HEK293 (cell line): ENCODE results near the gene CACNA1C.

Experiments
- CTCF ChIA-PET: fragments of 350-600 bp; formaldehyde crosslinking; extraction: SDS; loops from one replicate; lab custom pipeline; 2021; ENCODE audit warnings: antibody characterized with exemption; lab: Yijun Ruan, JAX
- POLR2A ChIA-PET: fragments of 300-600 bp; formaldehyde crosslinking; extraction: SDS; loops from one replicate; lab custom pipeline; 2020; ENCODE audit warnings: antibody characterized with exemption, inconsistent platforms; lab: Yijun Ruan, JAX
- H3K27ac ChIP-seq: fragments of 200-500 bp; sonication (Bioruptor generic); 2 replicates; pipeline ENCODE4 v1.5.1; 2014; ENCODE audit warnings: low read depth, low read length, control low read depth, inconsistent platforms; ENCODE audit errors: extremely low read depth
- H3K36me3 ChIP-seq, 2 experiments: fragments of 200-500 bp in 1 of 2; sonication (Bioruptor generic) in 1 of 2; 1 replicate in 1 of 2; 2 replicates in 1 of 2; pipeline ENCODE4 v1.5.1; 2014 to 2017; ENCODE audit warnings: inconsistent platforms in 2 of 2, low read length in 2 of 2; ENCODE audit not compliant: control insufficient read depth in 2 of 2, insufficient read depth in 1 of 2
- H3K4me1 ChIP-seq: fragments of 200-500 bp; sonication (Bioruptor generic); 2 replicates; pipeline ENCODE4 v1.5.1; 2014; ENCODE audit warnings: mild to moderate bottlenecking, low read length, inconsistent platforms; ENCODE audit not compliant: control insufficient read depth, insufficient read depth
- H3K4me3 ChIP-seq: 2 replicates; pipeline ENCODE4 v1.5.1; 2011; ENCODE audit warnings: low read depth, mild to moderate bottlenecking, control low read depth, low read length, moderate library complexity
- H3K9me3 ChIP-seq: fragments of 200-500 bp; sonication (Bioruptor generic); 2 replicates; pipeline ENCODE4 v1.5.1; 2014; ENCODE audit warnings: low read depth, low read length, inconsistent platforms; ENCODE audit not compliant: control insufficient read depth, insufficient read depth
- GLI4 ChIP-seq: fragments of 450-650 bp; formaldehyde crosslinking; IDR thresholded peaks from 2 replicates; pipeline ENCODE4 v1.5.1; 2016; ENCODE audit warnings: missing biosample characterization, missing genetic modification characterization
- INSM2 ChIP-seq: fragments of 450-650 bp; formaldehyde crosslinking; IDR thresholded peaks from 2 replicates; pipeline ENCODE4 v1.5.1; 2016; ENCODE audit warnings: missing biosample characterization, missing genetic modification characterization
- KLF1 ChIP-seq: fragments of 450-650 bp; formaldehyde crosslinking; IDR thresholded peaks from 2 replicates; pipeline ENCODE4 v1.5.1; 2016; ENCODE audit warnings: missing biosample characterization, missing genetic modification characterization
- KLF16 ChIP-seq: fragments of 450-650 bp; formaldehyde crosslinking; IDR thresholded peaks from 2 replicates; pipeline ENCODE4 v1.5.1; 2017; ENCODE audit warnings: missing biosample characterization, missing genetic modification characterization
- KLF8 ChIP-seq: fragments of 450-650 bp; formaldehyde crosslinking; IDR thresholded peaks from 2 replicates; pipeline ENCODE4 v1.5.1; 2016; ENCODE audit warnings: missing biosample characterization, missing genetic modification characterization
- MEIS1 ChIP-seq: sonication (generic); formaldehyde crosslinking; IDR thresholded peaks from 2 replicates; pipeline ENCODE4 v1.8.1; 2022; ENCODE audit warnings: missing genetic modification reagents, mild to moderate bottlenecking, borderline replicate concordance
- MZF1 ChIP-seq: fragments of 450-650 bp; formaldehyde crosslinking; IDR thresholded peaks from 2 replicates; pipeline ENCODE4 v1.5.1; 2017; ENCODE audit warnings: missing biosample characterization, missing genetic modification characterization, borderline replicate concordance
- RBAK ChIP-seq: fragments of 450-650 bp; formaldehyde crosslinking; IDR thresholded peaks from 2 replicates; pipeline ENCODE4 v1.5.1; 2016; ENCODE audit warnings: missing biosample characterization, missing genetic modification characterization
- TCF7L2 ChIP-seq: IDR thresholded peaks from 2 replicates; pipeline ENCODE4 v1.6.1; 2011; ENCODE audit warnings: low read depth, mild to moderate bottlenecking, inconsistent platforms, low read length, moderate library complexity, borderline replicate concordance
- YY1 ChIP-seq: fragments of 450-650 bp; formaldehyde crosslinking; IDR thresholded peaks from 2 replicates; pipeline ENCODE4 v1.5.1; 2018; ENCODE audit warnings: missing biosample characterization, missing genetic modification characterization
- YY2 ChIP-seq: fragments of 450-650 bp; formaldehyde crosslinking; IDR thresholded peaks from 2 replicates; pipeline ENCODE4 v1.5.1; 2016; ENCODE audit warnings: missing biosample characterization, missing genetic modification characterization
- ZFP37 ChIP-seq: fragments of 450-650 bp; formaldehyde crosslinking; IDR thresholded peaks from 2 replicates; pipeline ENCODE4 v1.5.1; 2016; ENCODE audit warnings: missing biosample characterization, missing genetic modification characterization
- ZFP69B ChIP-seq: fragments of 450-650 bp; formaldehyde crosslinking; IDR thresholded peaks from 2 replicates; pipeline ENCODE4 v1.5.1; 2016; ENCODE audit warnings: missing biosample characterization, missing genetic modification characterization
- ZNF391 ChIP-seq: fragments of 450-650 bp; formaldehyde crosslinking; IDR thresholded peaks from 2 replicates; pipeline ENCODE4 v1.5.1; 2016; ENCODE audit warnings: low read depth, missing biosample characterization, missing genetic modification characterization, borderline replicate concordance
- ZNF394 ChIP-seq: fragments of 450-650 bp; formaldehyde crosslinking; IDR thresholded peaks from 2 replicates; pipeline ENCODE4 v1.5.1; 2016; ENCODE audit warnings: missing biosample characterization, missing genetic modification characterization, mild to moderate bottlenecking, moderate library complexity, borderline replicate concordance
- ZNF501 ChIP-seq: fragments of 450-650 bp; formaldehyde crosslinking; IDR thresholded peaks from 2 replicates; pipeline ENCODE4 v1.5.1; 2016; ENCODE audit warnings: missing biosample characterization, missing genetic modification characterization
- ZNF623 ChIP-seq: fragments of 450-650 bp; formaldehyde crosslinking; IDR thresholded peaks from 2 replicates; pipeline ENCODE4 v1.5.1; 2016; ENCODE audit warnings: missing biosample characterization, missing genetic modification characterization
- ZNF670 ChIP-seq: fragments of 450-650 bp; formaldehyde crosslinking; IDR thresholded peaks from 2 replicates; pipeline ENCODE4 v1.5.1; 2016; ENCODE audit warnings: missing biosample characterization, missing genetic modification characterization, low read depth
- ZNF776 ChIP-seq: fragments of 450-650 bp; formaldehyde crosslinking; IDR thresholded peaks from 2 replicates; pipeline ENCODE4 v1.5.0; 2017; ENCODE audit warnings: missing biosample characterization, missing genetic modification characterization, borderline replicate concordance
- ZNF777 ChIP-seq: fragments of 450-650 bp; formaldehyde crosslinking; IDR thresholded peaks from 2 replicates; pipeline ENCODE4 v1.5.1; 2017; ENCODE audit warnings: missing biosample characterization, missing genetic modification characterization, borderline replicate concordance
- ZNF791 ChIP-seq: fragments of 450-650 bp; formaldehyde crosslinking; IDR thresholded peaks from 2 replicates; pipeline ENCODE4 v1.5.1; 2016; ENCODE audit warnings: missing biosample characterization, missing genetic modification characterization
- ZSCAN16 ChIP-seq: fragments of 450-650 bp; formaldehyde crosslinking; IDR thresholded peaks from 2 replicates; pipeline ENCODE4 v1.5.1; 2016; ENCODE audit warnings: missing biosample characterization, missing genetic modification characterization
- ZSCAN30 ChIP-seq: fragments of 450-650 bp; IDR thresholded peaks from 2 replicates; pipeline ENCODE4 v1.5.1; 2018; ENCODE audit warnings: missing biosample characterization, mild to moderate bottlenecking, missing genetic modification characterization, moderate library complexity
- TF ChIP-seq, protein P1 (sequence below): fragments of 450-650 bp; IDR thresholded peaks from 2 replicates; pipeline ENCODE4 v1.5.1; 2018; ENCODE audit warnings: missing biosample characterization, missing genetic modification characterization
- TF ChIP-seq, protein P2 (sequence below): fragments of 450-650 bp; formaldehyde crosslinking; IDR thresholded peaks from 2 replicates; pipeline ENCODE4 v1.5.1; 2016; ENCODE audit warnings: missing biosample characterization, missing genetic modification characterization

CACNA1C gene

DNA sequence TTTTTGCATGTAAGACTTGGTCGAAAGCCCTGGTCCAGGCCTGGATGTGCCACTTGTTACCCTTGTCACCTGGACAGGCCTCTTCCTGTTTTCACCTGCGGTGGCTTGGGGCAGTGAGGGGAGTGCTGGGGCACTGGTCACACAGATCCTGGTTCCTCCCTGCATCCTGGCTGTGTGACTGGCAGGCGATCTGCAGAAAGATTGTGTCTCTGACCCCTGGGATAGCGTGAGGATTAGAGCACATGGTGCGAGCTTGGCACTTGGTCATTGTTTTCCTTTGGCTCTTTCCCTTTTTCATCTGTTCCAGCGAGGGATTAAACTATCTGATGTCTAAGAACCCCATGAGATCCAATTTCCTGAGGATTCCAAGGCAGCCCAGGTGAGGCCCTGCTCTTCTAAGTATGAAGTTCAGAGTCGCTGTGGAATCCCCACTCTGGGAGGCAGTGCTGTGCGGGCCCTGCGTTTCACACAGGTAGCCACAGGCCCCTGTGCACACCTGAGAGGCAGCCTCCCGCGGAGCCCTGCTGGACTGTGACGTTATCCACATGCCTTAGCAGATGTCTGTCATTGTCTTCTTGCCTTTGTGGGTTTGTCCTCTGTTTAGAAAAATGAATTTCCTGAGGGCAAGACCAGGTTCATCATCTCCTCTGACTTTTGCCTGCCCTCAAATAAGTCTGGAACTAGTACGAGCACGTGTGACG lies 288.4 kb downstream of the CACNA1C start (continued):
- TF ChIP-seq, protein P1, sequence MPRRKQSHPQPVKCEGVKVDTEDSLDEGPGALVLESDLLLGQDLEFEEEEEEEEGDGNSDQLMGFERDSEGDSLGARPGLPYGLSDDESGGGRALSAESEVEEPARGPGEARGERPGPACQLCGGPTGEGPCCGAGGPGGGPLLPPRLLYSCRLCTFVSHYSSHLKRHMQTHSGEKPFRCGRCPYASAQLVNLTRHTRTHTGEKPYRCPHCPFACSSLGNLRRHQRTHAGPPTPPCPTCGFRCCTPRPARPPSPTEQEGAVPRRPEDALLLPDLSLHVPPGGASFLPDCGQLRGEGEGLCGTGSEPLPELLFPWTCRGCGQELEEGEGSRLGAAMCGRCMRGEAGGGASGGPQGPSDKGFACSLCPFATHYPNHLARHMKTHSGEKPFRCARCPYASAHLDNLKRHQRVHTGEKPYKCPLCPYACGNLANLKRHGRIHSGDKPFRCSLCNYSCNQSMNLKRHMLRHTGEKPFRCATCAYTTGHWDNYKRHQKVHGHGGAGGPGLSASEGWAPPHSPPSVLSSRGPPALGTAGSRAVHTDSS (tag by site-specific recombination), result no peak
- no peak for TF ChIP-seq INSM2 (tag by site-specific recombination)
- no peak for TF ChIP-seq ZNF791 (tag by site-specific recombination)

DNA sequence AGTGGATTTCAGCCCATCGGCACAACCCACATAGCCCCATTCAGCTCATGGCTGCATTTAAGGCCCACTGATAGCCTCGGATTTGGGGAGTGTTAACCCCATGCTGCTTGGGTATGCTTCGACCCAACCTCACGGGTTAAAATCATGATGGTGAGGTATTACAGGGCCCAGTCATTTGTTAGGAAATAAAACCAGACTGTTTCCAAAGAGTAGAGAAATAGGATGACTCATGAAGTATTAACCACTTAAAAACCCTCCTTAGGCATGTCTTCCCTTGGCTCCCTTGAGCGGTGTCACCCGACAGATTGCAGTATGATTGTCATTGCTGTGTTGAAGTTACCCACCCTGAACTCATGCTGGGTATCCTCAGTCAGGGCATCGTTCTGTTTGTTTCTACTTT lies 289.1 kb downstream of the CACNA1C start:
- TF ChIP-seq ZNF501 (tag by site-specific recombination) (no peak), ZNF670 (tag by site-specific recombination) (no peak), GLI4 (tag by site-specific recombination) (no peak), ZNF394 (tag by site-specific recombination) (no peak), ZNF623 (tag by site-specific recombination) (no peak), ZFP37 (tag by site-specific recombination) (no peak), KLF1 (tag by site-specific recombination) (no peak)
- TF ChIP-seq, all 188 proteins: peak for 0
- no peaks in the 10 kb centered on the region for H3K9me3 ChIP-seq
- H3K4me3 ChIP-seq, result no peak overlapping the region
- no peak overlapping the region for H3K27ac ChIP-seq
- H3K4me1 ChIP-seq, result no peaks in the 10 kb centered on the region
- ChIA-PET CTCF (no interaction called here), POLR2A (no interaction called here)
- H3K36me3 ChIP-seq, result no peaks in the 10 kb centered on the region

DNA sequence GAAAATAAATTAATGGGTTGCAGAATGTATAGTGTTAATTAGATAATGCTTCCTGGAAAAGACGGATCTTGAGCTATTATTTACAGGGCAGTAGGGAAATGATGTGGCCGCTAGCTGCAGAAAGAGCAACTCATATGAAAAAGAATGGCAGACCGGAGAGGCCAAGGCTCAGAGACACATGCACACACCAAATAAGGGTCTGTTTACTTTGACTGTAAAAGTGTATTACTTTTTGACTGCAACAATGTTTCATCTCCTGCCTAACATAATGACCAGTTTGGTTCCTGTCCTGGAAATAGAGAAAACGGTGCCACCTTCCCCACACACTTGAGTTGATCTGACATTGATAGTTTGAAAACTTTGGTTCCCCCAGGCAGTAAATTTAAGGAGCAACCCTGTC lies 290.9 kb downstream of the CACNA1C start:
- TF ChIP-seq TCF7L2, result no peak
- no peak for TF ChIP-seq ZNF776 (tag by site-specific recombination)
- no peak for TF ChIP-seq ZFP69B (tag by site-specific recombination)
- no peak for TF ChIP-seq ZNF777
- no peak for TF ChIP-seq ZSCAN16 (tag by site-specific recombination)
- TF ChIP-seq ZNF394 (tag by site-specific recombination), result no peak
- TF ChIP-seq KLF1 (tag by site-specific recombination), result no peak
- no peak for TF ChIP-seq KLF16 (tag by site-specific recombination)
- TF ChIP-seq, protein P2, sequence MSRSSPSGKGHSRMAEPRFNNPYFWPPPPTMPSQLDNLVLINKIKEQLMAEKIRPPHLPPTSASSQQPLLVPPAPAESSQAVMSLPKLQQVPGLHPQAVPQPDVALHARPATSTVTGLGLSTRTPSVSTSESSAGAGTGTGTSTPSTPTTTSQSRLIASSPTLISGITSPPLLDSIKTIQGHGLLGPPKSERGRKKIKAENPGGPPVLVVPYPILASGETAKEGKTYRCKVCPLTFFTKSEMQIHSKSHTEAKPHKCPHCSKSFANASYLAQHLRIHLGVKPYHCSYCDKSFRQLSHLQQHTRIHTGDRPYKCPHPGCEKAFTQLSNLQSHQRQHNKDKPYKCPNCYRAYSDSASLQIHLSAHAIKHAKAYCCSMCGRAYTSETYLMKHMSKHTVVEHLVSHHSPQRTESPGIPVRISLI (tag by site-specific recombination), result no peak
- TF ChIP-seq ZNF391 (tag by site-specific recombination), result no peak
- TF ChIP-seq MZF1 (tag by site-specific recombination), result no peak
- TF ChIP-seq YY1 (tag by site-specific recombination), result no peak
- TF ChIP-seq RBAK (tag by site-specific recombination), result no peak
- TF ChIP-seq ZSCAN30 (tag by site-specific recombination), result no peak
- TF ChIP-seq ZNF501 (tag by site-specific recombination), result no peak
- TF ChIP-seq MEIS1 (CRISPR knock-in tag), result no peak
- TF ChIP-seq YY2 (tag by site-specific recombination), result no peak
- TF ChIP-seq KLF8 (tag by site-specific recombination), result no peak
- ChIA-PET POLR2A (no interaction called here), CTCF (no interaction called here)
- no peaks in the 10 kb centered on the region for H3K36me3 ChIP-seq
- no peak overlapping the region for H3K4me3 ChIP-seq
- H3K27ac ChIP-seq, result no peak overlapping the region
- no peaks in the 10 kb centered on the region for H3K4me1 ChIP-seq
- no peaks in the 10 kb centered on the region for H3K9me3 ChIP-seq
